Sciatic nerve (tissue), 2 donors: ENCODE data around the gene USP6. TPM values are rescaled to one million over a fixed set of nuclear protein-coding genes. Genes with fewer than 3 reads are reported as not detected.
"Not testable (repeated sequence)": the region's sequence is repeated elsewhere in the genome, so short reads cannot be mapped to it uniquely, and the experiment has no call there.

Experiments used
- ATAC-seq: fragments of 200-7000 bp; cut with Tn5 transposase; one replicate; pipeline ENCODE4 v1.9.1; 2020; ENCODE audit warnings: mild to moderate bottlenecking, moderate library complexity
- DNase-seq: peaks from one replicate; pipeline ENCODE4 v3.0.0-alpha.2; 2020; ENCODE audit warnings: low spot score
- intact Hi-C: fragments of 100-400 bp; cut with DNase I; formaldehyde crosslinking; loops from one replicate; pipeline ENCODE4 v1.14.2; 2022
- total RNA-seq: library from RNA; stranded (reverse); fragmentation: NEBNext Ultra II Directional; extraction: Animal tissue kit (Norgen Biotek cat#: 25700); gene quantifications from one replicate; pipeline ENCODE4 v1.2.1, GENCODE V29; 2021
- donor health status: DM: no; HTN: no; CAD: no.
- donor health status: DM: no; HTN: no; CAD: no.

The USP6 gene
- total RNA-seq, 1 donor from 2014 or later: 0.31 TPM

- DNase-seq (no peak), ATAC-seq (no peak)
- intact Hi-C loops: no loop called here
These were observed 103.7 kb downstream of the USP6 start for GRCh38 chr17:5219536-5219935.

GRCh38 chr17:5220074-5220473 lies 104.2 kb downstream of the USP6 start:
- intact Hi-C loops: no loop called here
- no peak for DNase-seq
- no peak for ATAC-seq

GRCh38 chr17:5221912-5222311 lies 106.1 kb downstream of the USP6 start:
- DNase-seq, ATAC-seq, intact Hi-C loops: not testable (repeated sequence)

Other genes with a start within 250 kb of the USP6 start
- 2.4 TPM for gene C17orf107, start 216.5 kb upstream of the USP6 start, total RNA-seq
- gene CHRNE, start 212.9 kb upstream of the USP6 start, total RNA-seq: 2.3 TPM
- not detected for gene GP1BA, start 183.8 kb upstream of the USP6 start, total RNA-seq
- 28.3 TPM for gene SLC25A11, start 176.0 kb upstream of the USP6 start, total RNA-seq
- 76.5 TPM for gene RNF167, start 175.8 kb upstream of the USP6 start, total RNA-seq
- 234 TPM for gene PFN1, start 167.5 kb upstream of the USP6 start, total RNA-seq
- 5.1 TPM for gene ENO3, start 164.9 kb upstream of the USP6 start, total RNA-seq
- 50.8 TPM for gene SPAG7, start 148.2 kb upstream of the USP6 start, total RNA-seq
- 62.9 TPM for gene CAMTA2, start 128.4 kb upstream of the USP6 start, total RNA-seq
- gene INCA1, start 118.5 kb upstream of the USP6 start, total RNA-seq: 1.6 TPM
- gene KIF1C, start 118.1 kb upstream of the USP6 start, total RNA-seq: 143 TPM
- not detected for gene SLC52A1, start 80.6 kb upstream of the USP6 start, total RNA-seq
- gene ZFP3, start 37.6 kb upstream of the USP6 start, total RNA-seq: 6.6 TPM
- 10.0 TPM for gene ZNF232, start 4.2 kb upstream of the USP6 start, total RNA-seq
- gene ZNF594, start 75.8 kb downstream of the USP6 start, total RNA-seq: 16.5 TPM
- 4.9 TPM for gene SCIMP, start 118.8 kb downstream of the USP6 start, total RNA-seq
- gene RABEP1, start 166.3 kb downstream of the USP6 start, total RNA-seq: 49.1 TPM